NCI-H1417 (cell line): ENCODE results near the gene ZNF436.
A peak's percentile ranks its signal among the peaks of the same experiment; 100 is the strongest.

Experiments used
- DNase-seq, 3 experiments: peaks; one replicate each; lab custom pipeline; 2025; lab: John Stamatoyannopoulos, UW

Gene ZNF436

GRCh38 chr1:23310280-23310679, 59.4 kb downstream of the ZNF436 start:
- DNase-seq: peak in 1 of 3 experiments; percentile 15
